Motor neuron (in vitro differentiated cells): Measurements from ENCODE around the gene MINDY3. TPM values are rescaled to one million over a fixed set of nuclear protein-coding genes. Genes with fewer than 3 reads are reported as not detected.

Experiments used
- ATAC-seq, 8 experiments: fragments of 200-7000 bp; cut with Tn5 transposase; replicated peaks in 6 of 8; 2 replicates each; pipeline ENCODE4 v1.8.0; 2021; ENCODE audit warnings: mild to moderate bottlenecking in 8 of 8, moderate library complexity in 8 of 8
- H3K27ac ChIP-seq, 2 donors: fragments of 250-450 bp; sonication (Bioruptor Pico); 2 replicates each; pipeline ENCODE4 v1.9.0; 2021; ENCODE audit warnings: antibody characterized with exemption in 2 of 2, mild to moderate bottlenecking in 2 of 2, moderate library complexity in 1 of 2
- H3K4me1 ChIP-seq, 2 donors: fragments of 250-450 bp; sonication (Bioruptor Pico); replicated peaks in 1 of 2; 2 replicates each; pipeline ENCODE4 v1.6.1; 2021; ENCODE audit warnings: antibody characterized with exemption in 2 of 2, mild to moderate bottlenecking in 2 of 2, moderate library complexity in 1 of 2
- H3K4me3 ChIP-seq, 5 donors: fragments of 250-450 bp; sonication (Bioruptor Pico); 2 replicates each; pipeline ENCODE4 v1.9.0; 2021; ENCODE audit warnings: antibody characterized with exemption in 5 of 5, mild to moderate bottlenecking in 5 of 5, moderate library complexity in 4 of 5
- WGBS, 10 experiments: fragments of 450-650 bp; shearing (Covaris generic); methylation state at CpG; one replicate each; pipeline ENCODE4 v1.0.0; 2022; 5-methylcytosine and 5-hydroxymethylcytosine counted together
- in situ Hi-C, 9 experiments: fragments of 400-800 bp; cut with MboI; loops; one replicate each; pipeline ENCODE4 v1.15.0; 2021; ENCODE audit warnings: low sequenced_read_pairs in 9 of 9, low pct_unique_long_range_greater_than_20kb in 2 of 9; ENCODE audit not compliant: unreplicated experiment in 9 of 9
- total RNA-seq, 8 experiments: library from RNA; unstranded; fragments of 300-600 nt; gene quantifications; 2 replicates each; pipeline versions ENCODE4 v1.2.3 to v1.2.4, GENCODE V29; 2022

The MINDY3 gene
- total RNA-seq, 8 experiments from 2014 or later: 29.1 to 63.4 (median 44.9) TPM

DNA sequence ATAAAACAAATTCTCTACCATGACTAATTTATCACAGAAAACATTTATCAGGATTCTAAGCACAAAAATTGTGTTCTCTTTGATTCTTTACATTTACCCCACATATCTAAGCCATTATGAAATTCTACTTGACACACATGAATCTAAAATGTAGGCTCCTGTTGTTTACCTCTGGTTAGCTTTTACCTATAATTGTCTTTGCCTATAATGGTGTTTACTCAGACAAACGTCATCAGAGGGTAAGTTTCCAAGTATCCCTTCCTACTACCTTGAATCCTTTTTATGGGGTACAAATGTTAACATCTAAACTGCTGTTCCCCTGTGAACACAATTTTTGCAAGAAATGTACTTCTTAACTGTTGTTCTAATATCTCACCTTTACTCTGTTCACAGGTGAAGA, 63.5 kb downstream of the MINDY3 start:
- 80 to 100% (median 86%) methylated on average over 1 of the region's 1 CpG; no CpG with 5 or more reads in 1 of the 10 experiments for WGBS, 10 experiments
- in situ Hi-C loops: no loop called here
- no peak overlapping the region for H3K27ac ChIP-seq
- no peaks in the 10 kb centered on the region for H3K4me1 ChIP-seq
- no peak overlapping the region for H3K4me3 ChIP-seq
- ATAC-seq: no peak

DNA sequence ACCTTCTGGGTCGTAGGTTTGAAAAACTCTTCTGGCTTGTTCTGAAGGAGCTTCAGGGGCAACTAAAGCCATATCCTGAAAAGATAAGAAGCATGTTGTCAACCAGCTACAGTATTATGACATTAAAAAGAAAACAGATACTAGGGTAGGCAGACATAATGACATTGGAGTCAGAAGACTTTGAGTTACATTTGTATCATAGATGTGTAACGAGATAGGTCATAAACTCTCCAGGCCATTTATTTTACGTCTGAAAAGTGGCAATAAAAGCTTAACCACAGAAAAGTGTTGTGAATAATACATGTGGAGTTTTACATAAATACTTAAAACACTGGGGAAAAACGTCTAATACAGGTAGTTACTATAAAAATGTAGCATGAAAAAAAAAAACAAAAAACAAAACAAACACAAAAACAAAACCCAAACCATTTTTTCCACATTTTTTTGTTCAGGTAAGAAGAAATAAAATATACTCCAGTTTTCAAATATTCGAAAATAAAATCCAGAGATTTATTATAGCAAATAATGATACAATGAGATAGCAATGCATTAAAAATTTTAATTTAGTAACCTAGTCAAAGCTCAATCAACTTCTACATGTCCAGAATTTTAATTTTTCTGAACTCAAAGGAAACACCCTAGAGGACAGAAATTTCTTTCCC, 64.1 kb downstream of the MINDY3 start:
- Histone ChIP-seq H3K27ac (no peak overlapping the region), H3K4me1 (no peaks in the 10 kb centered on the region), H3K4me3 (no peak overlapping the region)
- ATAC-seq: no peak
- 45 to 91% (median 77%) methylated on average over 2 to 5 of the region's 5 CpGs for WGBS, 10 experiments
- in situ Hi-C loops: no loop called here

DNA sequence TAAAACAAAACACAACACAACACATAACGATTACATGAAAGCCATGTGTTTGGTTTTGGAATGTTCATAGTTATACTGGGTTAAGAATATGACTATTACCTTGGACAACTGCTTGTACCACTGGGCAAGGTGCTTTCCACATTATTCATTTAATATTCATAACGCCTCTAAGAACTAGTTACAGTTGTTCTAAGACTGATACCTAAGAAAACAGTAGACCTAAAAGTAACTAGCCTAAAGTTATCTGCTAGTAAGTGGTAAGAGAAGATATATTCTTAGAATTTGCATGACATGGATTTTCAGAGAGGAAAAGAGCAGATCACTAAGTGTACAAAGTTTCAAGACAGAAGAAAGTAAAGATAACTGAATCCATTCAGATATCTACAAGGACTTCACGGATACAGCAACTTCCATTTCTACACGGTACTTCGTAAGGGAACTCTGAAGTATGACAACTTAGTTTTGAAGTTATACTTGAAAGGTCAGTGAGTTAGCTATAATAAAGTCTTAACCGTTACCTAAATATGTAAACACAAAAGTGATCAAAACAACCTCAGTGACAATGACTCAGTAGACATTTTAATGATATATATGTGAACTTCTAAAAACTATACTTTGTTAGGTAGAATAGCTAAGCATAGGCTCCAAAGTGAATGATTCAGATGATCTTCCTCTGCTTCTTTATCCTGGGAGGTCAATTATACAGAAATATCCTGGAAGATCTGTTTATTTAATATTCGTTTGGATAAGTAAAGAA, 65.1 kb downstream of the MINDY3 start:
- WGBS, 10 experiments: 85 to 97% (median 89%) methylated on average over 3 to 7 of the region's 7 CpGs
- H3K4me1 ChIP-seq: no peaks in the 10 kb centered on the region
- no peak overlapping the region for H3K4me3 ChIP-seq
- in situ Hi-C loops: no loop called here
- H3K27ac ChIP-seq: no peak overlapping the region
- no peak for ATAC-seq

DNA sequence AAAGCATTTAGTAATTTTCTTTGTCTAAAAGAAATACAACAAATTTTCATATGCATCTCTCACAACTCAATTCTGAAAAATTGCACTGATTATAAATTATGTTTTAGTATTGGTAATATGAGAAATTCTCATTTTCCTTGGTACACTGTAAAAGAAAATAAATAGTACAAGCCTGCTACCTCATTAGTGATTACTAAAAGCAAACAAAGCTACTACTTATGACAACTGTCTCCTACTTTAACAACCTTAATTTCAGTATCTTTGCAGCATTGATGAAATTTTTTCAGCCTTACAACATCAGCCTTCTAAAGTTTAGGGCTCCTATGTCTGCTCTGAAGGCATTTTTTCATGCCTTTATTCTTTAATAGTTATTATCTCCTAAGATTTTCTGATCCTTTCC, 65.7 kb downstream of the MINDY3 start:
- no peak for ATAC-seq
- no peaks in the 10 kb centered on the region for H3K4me1 ChIP-seq
- in situ Hi-C loops: no loop called here
- H3K4me3 ChIP-seq: no peak overlapping the region
- H3K27ac ChIP-seq: no peak overlapping the region

DNA sequence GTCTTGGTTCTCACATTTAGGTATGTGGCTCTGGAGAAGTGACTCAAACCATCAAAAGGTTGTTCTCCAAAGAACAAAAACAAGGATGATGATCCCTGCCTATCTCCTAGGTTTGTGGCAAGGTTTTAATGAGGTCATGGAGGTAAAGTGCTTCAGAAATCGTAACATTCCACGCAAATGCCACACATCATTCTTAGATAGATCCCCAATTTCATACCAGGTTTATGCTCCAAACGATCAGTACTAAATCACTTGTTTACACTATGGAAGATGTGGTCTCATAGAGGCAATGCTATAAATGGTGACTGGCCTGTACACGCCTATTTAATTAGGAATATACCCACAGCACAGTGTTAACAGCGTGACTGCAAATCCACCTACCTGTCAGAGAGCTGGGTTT, 66.6 kb downstream of the MINDY3 start:
- Histone ChIP-seq H3K27ac (no peak overlapping the region), H3K4me3 (no peak overlapping the region), H3K4me1 (no peaks in the 10 kb centered on the region)
- WGBS, 10 experiments: 80 to 100% (median 97%) methylated on average over 1 to 5 of the region's 5 CpGs; no CpG with 5 or more reads in 2 of the 10 experiments
- in situ Hi-C loops: no loop called here
- no peak for ATAC-seq

DNA sequence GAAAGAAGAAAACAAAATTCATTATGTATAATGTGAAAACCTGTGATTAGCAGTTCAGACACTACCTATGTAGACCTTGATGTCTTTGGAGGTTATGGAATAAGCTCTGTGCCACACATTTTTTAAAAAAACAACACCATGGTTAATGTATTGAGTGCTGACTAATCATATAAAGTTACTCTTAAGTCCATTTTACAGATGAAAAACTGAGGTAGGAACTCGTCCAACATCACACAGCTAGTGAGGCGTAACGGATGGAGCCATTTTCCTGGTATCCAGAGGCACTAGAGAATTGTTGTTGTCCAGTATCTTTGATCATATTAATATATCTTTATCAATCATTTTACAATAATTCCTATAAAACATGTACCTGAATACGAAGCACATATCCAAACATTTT, 67.5 kb downstream of the MINDY3 start:
- in situ Hi-C loops: no loop called here
- Histone ChIP-seq H3K4me1 (no peaks in the 10 kb centered on the region), H3K4me3 (no peak overlapping the region), H3K27ac (no peak overlapping the region)
- no peak for ATAC-seq
- WGBS, 10 experiments: 76 to 100% (median 95%) methylated on average over 2 to 4 of the region's 4 CpGs; no CpG with 5 or more reads in 3 of the 10 experiments

DNA sequence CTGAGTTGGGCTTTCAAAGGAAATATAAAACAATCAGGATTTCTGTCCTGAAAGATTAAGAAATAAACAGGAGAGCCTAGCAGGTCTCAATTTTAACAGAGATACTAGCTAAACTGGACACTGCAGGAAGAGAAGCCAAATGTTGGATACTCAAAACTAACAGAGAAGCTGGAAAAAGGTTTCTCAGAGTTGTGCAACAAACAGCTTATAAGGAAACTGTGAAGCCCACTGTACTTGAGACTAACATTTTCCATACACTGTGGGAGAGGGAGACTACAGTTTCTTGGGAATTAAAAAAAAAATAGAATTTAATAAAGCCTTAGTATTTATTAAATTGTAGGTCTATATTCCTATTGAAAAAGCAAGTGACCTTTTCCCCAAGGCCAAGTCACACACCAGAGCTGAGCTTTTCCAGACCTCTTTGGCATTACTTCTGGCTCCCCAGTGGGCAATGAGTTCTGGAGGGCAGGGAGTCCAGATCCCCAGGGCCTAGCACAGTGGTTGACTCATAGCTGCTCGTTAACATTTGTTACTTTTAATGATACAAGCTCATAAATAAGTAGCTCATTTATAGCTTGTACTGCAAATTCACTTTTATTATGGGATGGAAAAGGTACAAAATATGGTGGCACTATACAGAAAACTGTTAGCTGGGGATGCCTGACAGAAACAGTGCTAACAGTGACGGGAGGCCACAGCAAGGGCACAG, 68.3 kb downstream of the MINDY3 start:
- in situ Hi-C loops: no loop called here
- no peak overlapping the region for H3K4me3 ChIP-seq
- H3K27ac ChIP-seq: no peak overlapping the region
- WGBS, 10 experiments: 25 to 100% (median 72%) methylated on average over 1 to 2 of the region's 2 CpGs; no CpG with 5 or more reads in 1 of the 10 experiments
- no peaks in the 10 kb centered on the region for H3K4me1 ChIP-seq
- ATAC-seq: peak in 3 of 8 experiments; percentile 54 to 82 (median 58)

DNA sequence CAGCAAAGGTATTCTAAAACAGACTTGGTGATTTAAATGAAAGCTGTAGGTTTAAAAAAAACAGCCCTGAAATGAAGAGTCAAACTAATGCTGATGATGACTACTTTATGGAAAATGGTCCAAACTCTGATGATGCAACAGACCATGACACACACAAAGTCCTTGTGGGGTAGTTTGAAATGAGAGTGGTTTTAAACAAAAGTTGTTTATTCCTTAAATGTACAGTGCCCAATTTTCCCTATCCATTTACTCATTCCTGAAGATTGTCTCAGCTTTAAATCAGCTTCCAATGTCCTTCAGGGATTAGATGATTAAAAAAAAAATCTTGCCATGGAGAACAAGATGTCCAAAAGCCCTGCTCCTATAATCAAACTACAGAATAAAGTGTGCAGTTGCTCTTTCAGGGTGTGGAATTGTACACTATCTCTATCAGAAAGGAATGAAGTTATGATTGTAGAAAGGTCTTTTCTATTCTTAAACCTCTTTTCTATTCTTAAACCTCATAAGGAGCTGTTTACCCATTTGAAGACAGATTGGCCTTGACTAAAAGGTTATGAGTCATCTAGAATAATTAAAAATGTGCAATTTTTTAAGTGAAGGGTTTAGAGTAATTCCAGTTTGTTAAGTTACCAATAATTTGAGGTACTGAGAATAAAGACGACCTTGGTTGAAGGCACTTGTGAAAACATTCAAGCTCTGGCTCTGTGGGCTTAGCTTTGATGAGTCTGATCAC, 70.3 kb downstream of the MINDY3 start:
- Histone ChIP-seq H3K27ac (no peak overlapping the region), H3K4me1 (no peaks in the 10 kb centered on the region), H3K4me3 (no peak overlapping the region)
- WGBS, 10 experiments: 0 to 89% (median 38%) methylated on average over 1 of the region's 1 CpG; no CpG with 5 or more reads in 5 of the 10 experiments
- in situ Hi-C loops: no loop called here
- peak in 2 of 8 experiments; percentile 69 to 70 for ATAC-seq

DNA sequence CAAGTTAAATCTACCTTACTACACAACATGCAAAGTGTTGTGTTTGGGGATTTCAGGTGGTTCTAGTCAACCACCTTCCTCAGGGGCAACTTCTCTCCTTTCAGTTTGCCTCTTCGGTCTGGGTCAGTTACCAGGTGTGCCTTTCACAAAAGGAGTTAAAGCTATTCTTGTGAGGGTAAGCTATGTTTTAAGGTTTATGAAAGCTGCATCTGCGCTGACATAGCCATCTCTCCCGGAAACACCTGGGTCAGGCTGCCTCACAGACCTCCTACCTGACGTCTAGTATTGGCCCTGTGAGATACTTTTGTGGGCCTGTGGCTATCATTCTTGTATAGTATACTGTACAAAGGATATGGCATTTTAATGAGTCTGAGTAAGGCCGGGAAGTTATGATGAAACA, 72.9 kb downstream of the MINDY3 start:
- Histone ChIP-seq H3K4me3 (no peak overlapping the region), H3K4me1 (no peaks in the 10 kb centered on the region), H3K27ac (no peak overlapping the region)
- in situ Hi-C loops: no loop called here
- WGBS, 10 experiments: 83 to 100% (median 96%) methylated on average over 1 to 5 of the region's 5 CpGs; no CpG with 5 or more reads in 3 of the 10 experiments
- ATAC-seq: no peak

DNA sequence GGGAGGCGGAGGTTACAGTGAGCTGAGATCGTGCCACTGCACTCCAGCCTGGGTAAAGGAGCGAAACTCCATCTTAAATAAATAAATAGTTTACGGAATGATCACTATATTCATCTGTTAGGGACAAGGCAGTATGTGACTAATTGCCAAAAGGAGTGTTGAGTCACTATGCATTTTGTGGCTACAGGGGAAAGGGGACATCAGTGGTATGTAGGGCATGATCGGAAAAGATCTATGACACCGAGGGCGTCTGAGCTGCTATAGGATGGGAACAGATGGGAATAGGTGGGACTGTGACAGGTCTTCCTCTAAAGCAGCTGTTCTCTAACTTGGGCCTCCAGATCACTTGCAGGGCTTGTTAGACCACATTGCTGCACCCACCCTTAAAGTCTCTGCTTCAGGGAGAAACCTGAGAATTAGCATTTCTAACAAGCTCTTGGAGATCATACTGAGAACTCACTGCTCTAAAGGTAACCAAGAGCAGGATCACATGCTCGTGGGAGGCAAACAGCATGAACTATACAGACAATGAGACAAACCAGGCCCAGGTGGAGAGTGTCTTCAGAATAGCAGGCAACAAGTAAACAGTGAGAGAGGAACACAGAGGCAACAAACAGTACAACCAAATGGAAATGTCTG, 75.5 kb downstream of the MINDY3 start:
- WGBS, 10 experiments: 40 to 100% (median 93%) methylated on average over 1 to 7 of the region's 8 CpGs; no CpG with 5 or more reads in 2 of the 10 experiments
- ATAC-seq: no peak
- H3K27ac ChIP-seq: no peak overlapping the region
- in situ Hi-C loops: no loop called here
- H3K4me1 ChIP-seq: no peaks in the 10 kb centered on the region
- no peak overlapping the region for H3K4me3 ChIP-seq

DNA sequence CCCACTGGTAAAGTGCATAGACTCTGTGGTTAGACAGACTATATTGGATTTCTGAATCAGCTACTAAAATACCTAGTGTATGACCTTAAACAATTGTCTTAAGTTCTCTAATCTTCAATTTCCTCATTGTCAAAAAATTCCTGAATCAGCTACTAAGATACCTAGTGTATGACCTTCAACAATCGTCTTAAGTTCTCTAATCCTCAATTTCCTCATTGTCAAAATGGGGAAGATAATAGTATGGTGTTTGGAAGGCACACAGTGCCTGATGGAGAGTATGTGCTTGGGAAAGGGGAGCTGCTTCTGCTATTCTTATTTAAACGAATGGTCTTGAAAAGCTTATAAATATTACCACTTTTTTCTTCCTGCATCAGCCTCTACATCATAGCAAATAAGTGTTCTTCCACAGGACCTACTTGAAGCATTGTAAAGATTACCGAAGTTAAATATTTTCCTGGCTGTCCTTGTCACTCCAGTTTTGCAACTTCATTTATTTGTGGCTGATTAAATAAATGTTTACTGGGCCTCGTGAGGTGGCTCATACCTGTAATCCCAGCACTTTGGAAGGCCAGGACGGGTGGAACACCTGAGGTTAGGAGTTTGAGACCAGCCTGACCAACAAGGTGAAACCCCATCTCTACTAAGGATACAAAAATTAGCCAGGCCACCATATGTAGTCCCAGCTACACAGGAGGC, 76.2 kb downstream of the MINDY3 start:
- H3K4me3 ChIP-seq: no peak overlapping the region
- 79 to 100% (median 86%) methylated on average over 1 to 4 of the region's 5 CpGs; no CpG with 5 or more reads in 2 of the 10 experiments for WGBS, 10 experiments
- H3K27ac ChIP-seq: no peak overlapping the region
- in situ Hi-C loops: no loop called here
- H3K4me1 ChIP-seq: no peaks in the 10 kb centered on the region
- ATAC-seq: no peak

DNA sequence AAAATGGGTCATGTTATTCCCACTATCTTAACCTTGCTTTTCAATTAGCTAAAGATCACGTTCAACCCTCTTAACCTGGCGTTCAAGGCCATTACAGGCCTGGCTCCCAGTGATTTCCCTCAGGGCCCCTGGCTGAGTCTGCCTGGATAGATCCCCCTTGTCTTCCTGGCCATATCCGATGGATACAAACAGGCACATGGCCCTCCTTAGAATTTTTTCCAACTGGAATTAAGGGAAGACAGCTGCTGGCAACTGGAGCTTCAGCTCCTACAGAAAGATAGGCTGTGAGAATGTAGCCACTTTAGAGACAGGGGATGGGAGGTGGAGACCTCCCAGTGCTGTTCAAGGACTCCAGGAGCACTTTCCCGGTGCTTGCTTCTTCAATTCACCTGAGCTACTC, 77.5 kb downstream of the MINDY3 start:
- WGBS, 10 experiments: 60 to 100% (median 85%) methylated on average over 1 to 4 of the region's 4 CpGs; no CpG with 5 or more reads in 2 of the 10 experiments
- H3K4me3 ChIP-seq: no peak overlapping the region
- ATAC-seq: no peak
- H3K27ac ChIP-seq: no peak overlapping the region
- H3K4me1 ChIP-seq: no peaks in the 10 kb centered on the region
- in situ Hi-C loops: no loop called here
